GM18873 (cell line): Measurements from ENCODE around the gene FLII.

ENCODE experiments used
- ATAC-seq: cut with Tn5 transposase; IDR thresholded peaks from one replicate; pipeline ENCODE4 v1.9.1; 2021; ENCODE audit warnings: mild to moderate bottlenecking, moderate library complexity, moderate number of reproducible peaks; ENCODE audit not compliant: unreplicated experiment, low FRiP score

Gene FLII

GRCh38 chr17:18260332-18261145, 2.0 kb upstream of the FLII start, which contains the start of gene MIEF2:
Gene MIEF2, plus strand, starts transcription at chr17:18260662. Its CDS starts 2,059 bp downstream, at chr17:18262721.
- ATAC-seq = peak; percentile 61

- ATAC-seq = no peak
Observed at GRCh38 chr17:18259621-18260331, 1.2 kb upstream of the FLII start.

- ATAC-seq = no peak
Observed at GRCh38 chr17:18257982-18258355, 569 bp downstream of the FLII start.

- no peak for ATAC-seq
Observed at GRCh38 chr17:18257268-18257981, 1.1 kb downstream of the FLII start.

- no peak for ATAC-seq
Observed at GRCh38 chr17:18256776-18257175, 1.8 kb downstream of the FLII start.

GRCh38 chr17:18256351-18256750, 2.2 kb downstream of the FLII start:
- no peak for ATAC-seq

GRCh38 chr17:18254888-18255649, 3.5 kb downstream of the FLII start:
- no peak for ATAC-seq

GRCh38 chr17:18253947-18254821, 4.4 kb downstream of the FLII start:
- no peak for ATAC-seq

GRCh38 chr17:18253187-18253884, 5.2 kb downstream of the FLII start:
- ATAC-seq = no peak

GRCh38 chr17:18252160-18252559, 6.4 kb downstream of the FLII start:
- ATAC-seq = no peak

- no peak for ATAC-seq
Observed at GRCh38 chr17:18251204-18251603, 7.3 kb downstream of the FLII start.

- no peak for ATAC-seq
Observed at GRCh38 chr17:18250708-18251107, 7.8 kb downstream of the FLII start.

GRCh38 chr17:18250259-18250658, 8.3 kb downstream of the FLII start:
- no peak for ATAC-seq

- no peak for ATAC-seq
Observed at GRCh38 chr17:18248811-18249210, 9.7 kb downstream of the FLII start.

- no peak for ATAC-seq
Observed at GRCh38 chr17:18248300-18248731, 10.2 kb downstream of the FLII start.

- no peak for ATAC-seq
Observed at GRCh38 chr17:18247613-18248001, 10.9 kb downstream of the FLII start.

- ATAC-seq = no peak
Observed at GRCh38 chr17:18246880-18247612, 11.5 kb downstream of the FLII start.

- ATAC-seq = no peak
Observed at GRCh38 chr17:18246109-18246725, 12.3 kb downstream of the FLII start.
